ENCODE data around the gene LIF. TPM values are rescaled to one million over a fixed set of nuclear protein-coding genes. Genes with fewer than 3 reads are reported as not detected.

The LIF gene
- total RNA-seq, 1 experiment from 2014 or later: 8.0 TPM

GRCh38 chr22:30246814-30247376 is 336 bp upstream of the LIF start:
- no peaks in the 10 kb centered on the region for H3K9me3 ChIP-seq
- intact Hi-C loops (cut with micrococcal nuclease; ENCODE audit: unreplicated experiment): loop anchor here (2.0 kb wide), 1 partner anchor 40 kb away; no protein-coding TSS in a partner anchor
- H3K4me3 ChIP-seq (ENCODE audit: low read depth, low read length): peak overlapping the region; percentile 64
- Mint-ChIP-seq H3K27me3 (ENCODE audit: insufficient read depth, unreplicated experiment) (no peaks in the 10 kb centered on the region), H3K27ac (ENCODE audit: unreplicated experiment) (peak overlapping the region; percentile 62), H3K4me3 (ENCODE audit: unreplicated experiment) (peak overlapping the region; percentile 85), H3K4me1 (ENCODE audit: low read depth, unreplicated experiment) (peaks cover 25% of the 10 kb centered on the region), H3K36me3 (ENCODE audit: insufficient read depth, unreplicated experiment) (peaks cover 8% of the 10 kb centered on the region), H3K9me3 (ENCODE audit: unreplicated experiment) (no peaks in the 10 kb centered on the region)
- BruUV-seq (replicated peaks): no TSS peak
- peak; percentile 67 to 72 for DNase-seq
- TF ChIP-seq, protein P1, sequence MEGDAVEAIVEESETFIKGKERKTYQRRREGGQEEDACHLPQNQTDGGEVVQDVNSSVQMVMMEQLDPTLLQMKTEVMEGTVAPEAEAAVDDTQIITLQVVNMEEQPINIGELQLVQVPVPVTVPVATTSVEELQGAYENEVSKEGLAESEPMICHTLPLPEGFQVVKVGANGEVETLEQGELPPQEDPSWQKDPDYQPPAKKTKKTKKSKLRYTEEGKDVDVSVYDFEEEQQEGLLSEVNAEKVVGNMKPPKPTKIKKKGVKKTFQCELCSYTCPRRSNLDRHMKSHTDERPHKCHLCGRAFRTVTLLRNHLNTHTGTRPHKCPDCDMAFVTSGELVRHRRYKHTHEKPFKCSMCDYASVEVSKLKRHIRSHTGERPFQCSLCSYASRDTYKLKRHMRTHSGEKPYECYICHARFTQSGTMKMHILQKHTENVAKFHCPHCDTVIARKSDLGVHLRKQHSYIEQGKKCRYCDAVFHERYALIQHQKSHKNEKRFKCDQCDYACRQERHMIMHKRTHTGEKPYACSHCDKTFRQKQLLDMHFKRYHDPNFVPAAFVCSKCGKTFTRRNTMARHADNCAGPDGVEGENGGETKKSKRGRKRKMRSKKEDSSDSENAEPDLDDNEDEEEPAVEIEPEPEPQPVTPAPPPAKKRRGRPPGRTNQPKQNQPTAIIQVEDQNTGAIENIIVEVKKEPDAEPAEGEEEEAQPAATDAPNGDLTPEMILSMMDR (IDR thresholded peaks at IDR 0.05; ENCODE audit: insufficient read depth in 1 of 2, low read depth in 1 of 2, low read length in 1 of 2, severe bottlenecking in 1 of 2, unreplicated experiment in 1 of 2): peak in 1 of 2 experiments; percentile 25
- CTCF ChIA-PET: interaction anchor here (0.7 to 1.1 kb wide), 2 partner anchors 21 to 38 kb away, joined by 3 to 4 read pairs; no protein-coding TSS in a partner anchor
- H3K36me3 ChIP-seq (ENCODE audit: control insufficient read depth, insufficient read depth, low read length): no peaks in the 10 kb centered on the region; the same call in 1 of the 2 replicates
- H3K27me3 ChIP-seq (replicated peaks; ENCODE audit: control insufficient read depth, insufficient read depth, low read length): no peaks in the 10 kb centered on the region
- H3K4me1 ChIP-seq: peaks cover 40% of the 10 kb centered on the region
- POLR2A ChIA-PET: interaction anchor here (0.6 kb wide), 1 partner anchor 51 kb away, joined by 3 read pairs; no protein-coding TSS in a partner anchor

GRCh38 chr22:30245181-30245984 is 1.2 kb downstream of the LIF start:
- Histone ChIP-seq H3K36me3 (ENCODE audit: control insufficient read depth, insufficient read depth, low read length) (no peaks in the 10 kb centered on the region; the same call in 1 of the 2 replicates), H3K27me3 (replicated peaks; ENCODE audit: control insufficient read depth, insufficient read depth, low read length) (no peaks in the 10 kb centered on the region), H3K4me3 (ENCODE audit: low read depth, low read length) (peak overlapping the region; percentile 64), H3K4me1 (peaks cover 40% of the 10 kb centered on the region), H3K9me3 (no peaks in the 10 kb centered on the region)
- H3K4me1 Mint-ChIP-seq (ENCODE audit: low read depth, unreplicated experiment): peaks cover 25% of the 10 kb centered on the region
- CTCF ChIA-PET: interaction anchor here (1.1 kb wide), 1 partner anchor 36 kb away, joined by 4 read pairs; no protein-coding TSS in a partner anchor
- H3K4me3 Mint-ChIP-seq (ENCODE audit: unreplicated experiment): peak overlapping the region; percentile 85
- intact Hi-C loops (cut with micrococcal nuclease; ENCODE audit: unreplicated experiment): no loop called here
- peak overlapping the region; percentile 62 for H3K27ac Mint-ChIP-seq (ENCODE audit: unreplicated experiment)
- H3K36me3 Mint-ChIP-seq (ENCODE audit: insufficient read depth, unreplicated experiment): peaks cover 8% of the 10 kb centered on the region
- TF ChIP-seq, protein P1 (IDR thresholded peaks at IDR 0.05; ENCODE audit: insufficient read depth in 1 of 2, low read depth in 1 of 2, low read length in 1 of 2, severe bottlenecking in 1 of 2, unreplicated experiment in 1 of 2): no peak
- no peaks in the 10 kb centered on the region for H3K9me3 Mint-ChIP-seq (ENCODE audit: unreplicated experiment)
- BruUV-seq (replicated peaks): no TSS peak
- POLR2A ChIA-PET: interaction anchor here (0.7 kb wide), 1 partner anchor 33 kb away, joined by 4 read pairs; no protein-coding TSS in a partner anchor
- no peaks in the 10 kb centered on the region for H3K27me3 Mint-ChIP-seq (ENCODE audit: insufficient read depth, unreplicated experiment)
- DNase-seq: peak; percentile 40 to 61

DNA sequence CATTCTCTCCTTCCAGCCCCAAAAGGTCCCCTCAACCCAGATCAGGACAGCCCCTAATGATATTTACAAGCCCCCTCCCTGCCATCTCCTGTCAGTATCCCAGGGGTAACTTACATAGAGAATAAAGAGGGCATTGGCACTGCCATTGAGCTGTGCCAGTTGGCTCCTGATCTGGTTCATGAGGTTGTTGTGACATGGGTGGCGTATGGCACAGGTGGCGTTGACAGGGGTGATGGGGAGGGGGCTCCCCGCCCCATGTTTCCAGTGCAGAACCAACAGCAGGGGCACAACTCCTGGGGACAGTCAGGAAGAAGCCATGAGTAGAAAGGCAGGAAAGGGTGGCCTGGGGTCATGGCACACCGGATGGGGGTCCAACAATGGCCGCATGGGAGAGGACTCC is 1.9 kb downstream of the LIF start:
- Mint-ChIP-seq H3K4me3 (ENCODE audit: unreplicated experiment) (peak overlapping the region; percentile 50), H3K4me1 (ENCODE audit: low read depth, unreplicated experiment) (peaks cover 25% of the 10 kb centered on the region), H3K27ac (ENCODE audit: unreplicated experiment) (peak overlapping the region; percentile 62), H3K27me3 (ENCODE audit: insufficient read depth, unreplicated experiment) (no peaks in the 10 kb centered on the region), H3K9me3 (ENCODE audit: unreplicated experiment) (no peaks in the 10 kb centered on the region), H3K36me3 (ENCODE audit: insufficient read depth, unreplicated experiment) (peaks cover 8% of the 10 kb centered on the region)
- H3K36me3 ChIP-seq (ENCODE audit: control insufficient read depth, insufficient read depth, low read length): no peaks in the 10 kb centered on the region; the same call in 1 of the 2 replicates
- BruUV-seq (replicated peaks): no TSS peak
- intact Hi-C loops (cut with micrococcal nuclease; ENCODE audit: unreplicated experiment): no loop called here
- no peak for DNase-seq
- TF ChIP-seq, protein P1 (IDR thresholded peaks at IDR 0.05; ENCODE audit: insufficient read depth in 1 of 2, low read depth in 1 of 2, low read length in 1 of 2, severe bottlenecking in 1 of 2, unreplicated experiment in 1 of 2): no peak
- ChIA-PET POLR2A (no interaction called here), CTCF (no interaction called here)
- H3K4me1 ChIP-seq: peaks cover 34% of the 10 kb centered on the region
- H3K4me3 ChIP-seq (ENCODE audit: low read depth, low read length): no peak overlapping the region
- H3K27me3 ChIP-seq (replicated peaks; ENCODE audit: control insufficient read depth, insufficient read depth, low read length): no peaks in the 10 kb centered on the region
- H3K9me3 ChIP-seq: no peaks in the 10 kb centered on the region
